PC-3 (cell line): ENCODE results near the gene RNASE9. TPM values are rescaled to one million over a fixed set of nuclear protein-coding genes. Genes with fewer than 3 reads are reported as not detected.

Experiments
- ATAC-seq: fragments of 200-7000 bp; cut with Tn5 transposase; 2 replicates; pipeline ENCODE4 v1.9.1; 2020; ENCODE audit warnings: mild to moderate bottlenecking, moderate library complexity
- BruUV-seq: library from RNA; stranded (reverse); fragments of 400-500 nt; replicated peaks from 2 replicates; lab custom pipeline; 2021; lab: Mats Ljungman, UMichigan
- CTCF ChIA-PET: fragments of 300-600 bp; sonication (Branson Sonifier 250); formaldehyde crosslinking; loops from one replicate; lab custom pipeline; 2022; ENCODE audit warnings: antibody characterized with exemption; lab: Charles Lee
- POLR2A ChIA-PET: fragments of 300-600 bp; sonication (Branson Sonifier 250); formaldehyde crosslinking; loops from one replicate; lab custom pipeline; 2022; ENCODE audit warnings: antibody characterized with exemption; ENCODE audit not compliant: unreplicated experiment; lab: Charles Lee
- DNase-seq: peaks from one replicate; pipeline ENCODE4 v3.0.0-alpha.2; 2015
- H2AFZ ChIP-seq: fragments of 300-600 bp; sonication (generic); 2 replicates; pipeline ENCODE4 v1.6.0; 2016; ENCODE audit warnings: antibody characterized with exemption, low read length
- H3F3A ChIP-seq: fragments of 300-600 bp; sonication (generic); one replicate; pipeline ENCODE4 v1.6.0; 2017; ENCODE audit warnings: antibody characterized with exemption, low read length, control low read depth, mild to moderate bottlenecking; ENCODE audit not compliant: unreplicated experiment
- H3K27ac ChIP-seq: fragments of 300-600 bp; sonication (generic); 2 replicates; pipeline ENCODE4 v1.5.1; 2016; ENCODE audit warnings: mild to moderate bottlenecking, low read length
- H3K27me3 ChIP-seq: fragments of 300-600 bp; sonication (generic); 2 replicates; pipeline ENCODE4 v1.6.1; 2016; ENCODE audit warnings: low read length, mixed read lengths
- H3K36me3 ChIP-seq: fragments of 300-600 bp; sonication (generic); 2 replicates; pipeline ENCODE4 v1.6.1; 2016; ENCODE audit warnings: low read depth, mixed run types, low read length, mixed read lengths
- H3K4me1 ChIP-seq: fragments of 300-600 bp; sonication (generic); 2 replicates; pipeline ENCODE4 v1.5.1; 2016; ENCODE audit warnings: low read length; ENCODE audit not compliant: insufficient read depth
- H3K4me2 ChIP-seq: fragments of 300-600 bp; sonication (generic); 2 replicates; pipeline ENCODE4 v1.6.0; 2016; ENCODE audit warnings: low read length
- H3K4me3 ChIP-seq: fragments of 300-600 bp; sonication (generic); 2 replicates; pipeline ENCODE4 v1.5.1; 2016; ENCODE audit warnings: mild to moderate bottlenecking, low read length, mixed read lengths
- H3K79me2 ChIP-seq: fragments of 300-600 bp; sonication (generic); 2 replicates; pipeline ENCODE4 v1.6.1; 2017; ENCODE audit warnings: low read length, mixed read lengths
- H3K9ac ChIP-seq: fragments of 300-600 bp; sonication (generic); 2 replicates; pipeline ENCODE4 v1.6.0; 2016; ENCODE audit warnings: mild to moderate bottlenecking, low read length
- H3K9me2 ChIP-seq: fragments of 300-600 bp; sonication (generic); replicated peaks from 2 replicates; pipeline ENCODE4 v1.6.1; 2016; ENCODE audit warnings: mixed run types, low read length, mixed read lengths
- H3K9me3 ChIP-seq: fragments of 300-600 bp; sonication (generic); 2 replicates; pipeline ENCODE4 v1.6.1; 2016; ENCODE audit warnings: low read length, mixed read lengths
- H4K20me1 ChIP-seq: fragments of 300-600 bp; sonication (generic); 2 replicates; pipeline ENCODE4 v1.6.1; 2016; ENCODE audit warnings: low read length, mixed read lengths
- EZH2 ChIP-seq: fragments of 300-600 bp; sonication (generic); IDR thresholded peaks from one replicate; pipeline ENCODE4 v1.6.1; 2017; ENCODE audit warnings: antibody characterized with exemption, mild to moderate bottlenecking, low read length; ENCODE audit not compliant: unreplicated experiment
- EZH2phosphoT487 ChIP-seq: fragments of 300-600 bp; sonication (generic); IDR thresholded peaks from 2 replicates; pipeline ENCODE4 v1.6.1; 2018; ENCODE audit warnings: mild to moderate bottlenecking, antibody characterized with exemption, low read length, borderline replicate concordance
- intact Hi-C: fragments of 100-400 bp; cut with micrococcal nuclease; formaldehyde crosslinking; loops from 2 replicates; pipeline ENCODE4 v1.9.0; 2023
- total RNA-seq: library from RNA; depleted of rRNA; stranded (reverse); fragments of >200 nt; gene quantifications from 2 replicates; pipeline ENCODE4 v1.2.3, GENCODE V29; 2014
- TF ChIP-seq, protein P1 (sequence below): fragments of 300-600 bp; sonication (generic); conservative IDR thresholded peaks from 2 replicates; pipeline ENCODE4 v1.5.1; 2017; ENCODE audit warnings: antibody characterized with exemption, low read depth, mild to moderate bottlenecking, low read length

Gene RNASE9
- total RNA-seq, 1 experiment from 2014 or later = not detected

GRCh38 chr14:20583142-20583541, 22.3 kb upstream of the RNASE9 start:
- no peak overlapping the region for H3K9ac ChIP-seq
- intact Hi-C loops = no loop called here
- CTCF ChIA-PET = no interaction called here
- H3K9me2 ChIP-seq = no peaks in the 10 kb centered on the region
- DNase-seq = no peak
- no peak overlapping the region for H3K4me2 ChIP-seq
- POLR2A ChIA-PET = no interaction called here
- H3K79me2 ChIP-seq = no peaks in the 10 kb centered on the region
- BruUV-seq = no TSS peak
- H3K27ac ChIP-seq = no peak overlapping the region
- H4K20me1 ChIP-seq = no peaks in the 10 kb centered on the region
- peaks cover 65% of the 10 kb centered on the region for H3K27me3 ChIP-seq
- no peak overlapping the region for H3K4me3 ChIP-seq
- H3K36me3 ChIP-seq = no peaks in the 10 kb centered on the region
- no peaks in the 10 kb centered on the region for H3K4me1 ChIP-seq
- TF ChIP-seq EZH2 (no peak), EZH2phosphoT487 (no peak)
- TF ChIP-seq, protein P1, sequence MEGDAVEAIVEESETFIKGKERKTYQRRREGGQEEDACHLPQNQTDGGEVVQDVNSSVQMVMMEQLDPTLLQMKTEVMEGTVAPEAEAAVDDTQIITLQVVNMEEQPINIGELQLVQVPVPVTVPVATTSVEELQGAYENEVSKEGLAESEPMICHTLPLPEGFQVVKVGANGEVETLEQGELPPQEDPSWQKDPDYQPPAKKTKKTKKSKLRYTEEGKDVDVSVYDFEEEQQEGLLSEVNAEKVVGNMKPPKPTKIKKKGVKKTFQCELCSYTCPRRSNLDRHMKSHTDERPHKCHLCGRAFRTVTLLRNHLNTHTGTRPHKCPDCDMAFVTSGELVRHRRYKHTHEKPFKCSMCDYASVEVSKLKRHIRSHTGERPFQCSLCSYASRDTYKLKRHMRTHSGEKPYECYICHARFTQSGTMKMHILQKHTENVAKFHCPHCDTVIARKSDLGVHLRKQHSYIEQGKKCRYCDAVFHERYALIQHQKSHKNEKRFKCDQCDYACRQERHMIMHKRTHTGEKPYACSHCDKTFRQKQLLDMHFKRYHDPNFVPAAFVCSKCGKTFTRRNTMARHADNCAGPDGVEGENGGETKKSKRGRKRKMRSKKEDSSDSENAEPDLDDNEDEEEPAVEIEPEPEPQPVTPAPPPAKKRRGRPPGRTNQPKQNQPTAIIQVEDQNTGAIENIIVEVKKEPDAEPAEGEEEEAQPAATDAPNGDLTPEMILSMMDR = no peak
- H3K9me3 ChIP-seq = no peaks in the 10 kb centered on the region
- no peaks in the 10 kb centered on the region for H3F3A ChIP-seq
- H2AFZ ChIP-seq = no peak overlapping the region
- ATAC-seq = no peak

DNA sequence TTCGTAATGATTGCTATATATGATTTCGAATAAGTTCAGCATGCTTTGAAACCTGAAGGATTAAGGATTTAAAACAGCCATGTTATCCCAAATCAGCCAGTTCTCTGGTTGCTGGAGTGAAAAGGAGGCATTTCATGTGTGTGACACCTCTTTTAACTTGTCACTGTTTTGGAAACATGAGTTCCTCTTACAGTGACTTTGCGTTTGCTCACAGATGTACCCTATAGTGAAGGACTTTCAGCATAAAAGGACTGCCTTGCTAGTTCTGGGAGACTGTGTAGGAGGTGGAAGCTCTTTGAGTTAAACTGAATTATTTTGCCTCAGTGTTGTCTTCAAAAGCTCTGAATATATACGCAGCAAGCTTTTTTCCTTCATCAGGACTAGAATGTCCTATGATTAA, 19.4 kb upstream of the RNASE9 start:
- CTCF ChIA-PET = no interaction called here
- no TSS peak for BruUV-seq
- Histone ChIP-seq H3K27me3 (peaks cover 38% of the 10 kb centered on the region), H3K9ac (no peak overlapping the region), H3K36me3 (no peaks in the 10 kb centered on the region), H3K4me1 (no peaks in the 10 kb centered on the region), H3K9me2 (no peaks in the 10 kb centered on the region), H3K4me3 (no peak overlapping the region), H3F3A (no peaks in the 10 kb centered on the region), H2AFZ (no peak overlapping the region), H3K4me2 (no peak overlapping the region), H3K9me3 (no peaks in the 10 kb centered on the region), H4K20me1 (no peaks in the 10 kb centered on the region), H3K79me2 (no peaks in the 10 kb centered on the region), H3K27ac (no peak overlapping the region)
- intact Hi-C loops = no loop called here
- POLR2A ChIA-PET = no interaction called here
- no peak for ATAC-seq
- TF ChIP-seq EZH2phosphoT487 (no peak), EZH2 (no peak)
- TF ChIP-seq, protein P1 = no peak
- no peak for DNase-seq

DNA sequence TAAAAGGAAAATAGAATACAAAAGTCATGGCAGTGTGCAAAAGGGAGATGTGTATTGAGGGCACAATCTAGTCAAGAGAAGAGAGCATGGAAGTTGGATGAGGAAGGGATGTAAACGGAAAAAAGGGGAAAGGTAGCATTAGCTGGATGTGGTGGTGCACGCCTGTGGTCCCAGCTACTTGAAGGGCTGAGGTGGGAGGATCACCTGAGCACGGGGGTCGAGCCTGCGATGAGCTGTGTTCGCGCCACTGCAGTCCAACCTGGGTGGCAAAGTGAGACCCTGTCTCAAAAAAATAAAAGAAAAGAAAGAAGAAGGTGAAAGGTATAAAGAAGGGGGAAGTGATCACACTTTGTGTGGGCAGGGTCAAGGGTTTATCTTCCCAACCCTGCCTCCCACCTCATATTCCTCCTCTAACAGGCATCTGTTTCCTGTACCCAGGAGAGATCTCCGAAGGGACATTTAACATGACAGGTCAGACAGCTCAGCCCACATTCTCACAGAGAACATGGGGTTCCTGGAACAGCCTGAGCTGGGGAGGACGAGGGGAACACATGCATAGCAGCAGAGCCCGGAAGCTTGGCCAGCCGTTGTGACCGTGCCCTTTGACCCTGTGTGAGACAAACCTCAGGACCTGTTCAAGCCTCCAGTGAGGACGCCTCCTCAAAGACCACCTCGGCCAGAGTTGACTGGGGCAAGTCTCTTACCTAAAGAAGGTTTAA, 18.1 kb upstream of the RNASE9 start:
- Histone ChIP-seq H3K9me2 (no peaks in the 10 kb centered on the region), H3K79me2 (no peaks in the 10 kb centered on the region), H3K4me1 (no peaks in the 10 kb centered on the region), H3K27me3 (peaks cover 25% of the 10 kb centered on the region), H4K20me1 (no peaks in the 10 kb centered on the region), H3K9me3 (no peaks in the 10 kb centered on the region), H3K4me3 (no peak overlapping the region), H3F3A (no peaks in the 10 kb centered on the region), H3K27ac (no peak overlapping the region), H3K36me3 (no peaks in the 10 kb centered on the region), H3K4me2 (no peak overlapping the region), H2AFZ (no peak overlapping the region), H3K9ac (no peak overlapping the region)
- no peak for TF ChIP-seq EZH2phosphoT487
- TF ChIP-seq EZH2 = no peak
- TF ChIP-seq, protein P1 = no peak
- no peak for ATAC-seq
- ChIA-PET CTCF (no interaction called here), POLR2A (no interaction called here)
- DNase-seq = no peak
- intact Hi-C loops = no loop called here
- BruUV-seq = no TSS peak
